Measurements from ENCODE around the gene FBXL4.

Gene FBXL4

DNA sequence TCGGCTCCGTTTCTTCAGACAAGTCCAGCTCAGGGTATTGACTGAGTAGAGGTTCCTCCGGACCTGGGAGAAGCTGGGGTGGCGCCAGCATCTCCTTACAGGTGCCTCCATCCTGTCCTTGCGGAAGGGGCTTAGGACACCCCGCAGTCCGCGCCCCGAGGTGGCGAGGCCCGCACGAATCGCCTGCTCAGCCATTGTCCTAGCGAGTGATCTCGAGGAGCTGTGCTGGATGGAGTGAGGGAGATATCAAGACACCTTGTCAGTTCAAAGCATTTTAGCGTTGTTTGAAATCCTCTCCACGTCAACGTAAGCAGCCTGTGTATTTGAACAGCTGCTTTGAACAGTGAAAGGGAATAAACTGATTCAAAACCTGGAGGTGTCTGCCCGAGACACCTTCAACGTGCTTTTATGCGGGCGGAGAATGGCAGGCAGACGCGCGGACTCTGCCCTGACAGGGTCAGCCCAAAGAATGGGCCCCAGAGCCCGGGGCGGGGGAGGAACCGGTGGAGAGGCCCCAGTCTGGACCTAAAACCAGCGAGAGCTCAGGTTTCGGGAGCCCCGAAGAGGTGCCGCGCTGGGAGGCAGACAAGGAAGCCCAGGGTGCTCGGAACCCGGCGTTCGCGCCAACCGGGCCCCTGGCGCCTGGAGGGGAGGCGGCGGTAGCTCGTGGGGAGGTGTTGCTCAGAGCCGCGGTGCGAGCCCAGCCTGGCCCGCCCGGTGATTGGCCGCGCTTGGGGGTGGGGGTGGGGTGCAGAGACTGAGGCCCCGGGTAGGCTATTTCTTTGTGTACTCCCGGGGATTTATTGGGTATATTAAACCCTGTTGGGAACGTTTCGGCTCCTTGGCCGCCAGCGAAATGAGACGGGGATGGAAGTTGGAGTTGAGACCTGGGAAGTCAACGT, 116.4 kb downstream of the FBXL4 start:
- Histone ChIP-seq H3K4me1 (ENCODE audit: control insufficient read depth in 1 of 2, insufficient read depth in 2 of 2, low read length in 2 of 2) (peaks cover 3 to 57% of the 10 kb centered on the region in 2 donors), H3K36me3 (ENCODE audit: control insufficient read depth in 1 of 2, insufficient read depth in 2 of 2, low read length in 2 of 2) (no peaks in the 10 kb centered on the region), H3K4me3 (ENCODE audit: low read depth in 1 of 2, low read length in 2 of 2) (peak overlapping the region in 1 of 2 donors; percentile 19), H3K27ac (ENCODE audit: low read length) (no peak overlapping the region), H3K27me3 (ENCODE audit: low read depth, low read length) (peaks cover 82% of the 10 kb centered on the region), H3K9me3 (ENCODE audit: control insufficient read depth in 1 of 2, low read length in 2 of 2) (peaks cover 0 to 1% of the 10 kb centered on the region in 2 donors)

DNA sequence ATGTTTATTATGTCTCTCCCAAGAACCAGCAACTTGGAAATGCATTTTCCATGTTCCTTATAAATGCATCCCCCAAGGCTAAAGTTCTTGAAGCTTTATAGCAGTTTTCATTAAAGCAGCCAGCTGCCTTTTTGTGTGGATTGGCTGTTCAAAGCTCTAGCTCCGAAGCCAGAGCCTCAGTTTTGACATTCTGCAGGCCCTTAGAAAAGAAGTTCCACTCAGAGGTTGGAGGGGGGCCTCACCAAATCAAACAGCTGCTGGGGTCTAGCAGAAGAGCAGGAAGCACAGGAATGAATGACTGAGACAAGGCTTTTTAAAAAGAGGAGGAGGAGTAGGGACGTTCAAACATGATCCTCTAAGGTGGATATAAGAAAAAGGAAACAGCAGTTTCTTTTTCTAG, 117.6 kb downstream of the FBXL4 start:
- peaks cover 82% of the 10 kb centered on the region for H3K27me3 ChIP-seq (ENCODE audit: low read depth, low read length)
- H3K4me3 ChIP-seq (ENCODE audit: low read depth in 1 of 2, low read length in 2 of 2) = no peak overlapping the region
- no peak overlapping the region for H3K27ac ChIP-seq (ENCODE audit: low read length)
- H3K9me3 ChIP-seq (ENCODE audit: control insufficient read depth in 1 of 2, low read length in 2 of 2) = peaks cover 0 to 4% of the 10 kb centered on the region in 2 donors
- no peaks in the 10 kb centered on the region for H3K36me3 ChIP-seq (ENCODE audit: control insufficient read depth in 1 of 2, insufficient read depth in 2 of 2, low read length in 2 of 2)
- H3K4me1 ChIP-seq (ENCODE audit: control insufficient read depth in 1 of 2, insufficient read depth in 2 of 2, low read length in 2 of 2) = peaks cover 0 to 47% of the 10 kb centered on the region in 2 donors

GRCh38 chr6:98828941-98829411, 118.8 kb downstream of the FBXL4 start:
- Histone ChIP-seq H3K27me3 (ENCODE audit: low read depth, low read length) (peaks cover 94% of the 10 kb centered on the region), H3K9me3 (ENCODE audit: control insufficient read depth in 1 of 2, low read length in 2 of 2) (peaks cover 0 to 4% of the 10 kb centered on the region in 2 donors), H3K27ac (ENCODE audit: low read length) (no peak overlapping the region), H3K4me3 (ENCODE audit: low read depth in 1 of 2, low read length in 2 of 2) (no peak overlapping the region), H3K36me3 (ENCODE audit: control insufficient read depth in 1 of 2, insufficient read depth in 2 of 2, low read length in 2 of 2) (no peaks in the 10 kb centered on the region), H3K4me1 (ENCODE audit: control insufficient read depth in 1 of 2, insufficient read depth in 2 of 2, low read length in 2 of 2) (peaks cover 0 to 51% of the 10 kb centered on the region in 2 donors)

DNA sequence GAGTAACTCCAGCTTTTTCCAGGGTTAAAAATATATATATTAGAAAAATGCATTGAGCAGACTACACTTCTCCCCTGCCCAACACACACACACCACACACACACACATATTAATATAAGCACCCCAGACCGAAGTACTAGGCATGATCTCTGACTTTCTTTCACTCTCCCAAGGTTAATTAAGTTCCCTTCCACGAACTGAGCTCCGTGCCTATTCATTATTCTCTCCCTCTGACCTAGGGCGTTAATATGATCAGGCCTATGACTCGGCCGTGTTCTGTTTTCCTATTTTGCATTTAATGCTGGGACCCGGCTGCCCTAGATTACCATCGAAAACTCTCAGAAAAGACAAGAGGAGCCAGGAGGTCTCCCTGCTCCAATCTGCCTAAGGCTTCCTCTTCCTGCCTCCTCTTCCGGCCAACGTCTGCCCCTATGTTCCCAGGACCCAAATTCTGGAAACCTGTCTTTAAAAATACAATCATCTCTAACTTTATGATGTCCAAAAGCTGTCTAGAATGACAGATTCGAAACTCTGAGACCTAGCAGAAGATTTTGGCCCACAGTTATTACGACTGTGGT, 119.4 kb downstream of the FBXL4 start:
- Histone ChIP-seq H3K9me3 (ENCODE audit: control insufficient read depth in 1 of 2, low read length in 2 of 2) (peaks cover 0 to 4% of the 10 kb centered on the region in 2 donors), H3K27me3 (ENCODE audit: low read depth, low read length) (peaks cover 92% of the 10 kb centered on the region), H3K4me1 (ENCODE audit: control insufficient read depth in 1 of 2, insufficient read depth in 2 of 2, low read length in 2 of 2) (peaks cover 0 to 47% of the 10 kb centered on the region in 2 donors), H3K27ac (ENCODE audit: low read length) (no peak overlapping the region), H3K4me3 (ENCODE audit: low read depth in 1 of 2, low read length in 2 of 2) (no peak overlapping the region), H3K36me3 (ENCODE audit: control insufficient read depth in 1 of 2, insufficient read depth in 2 of 2, low read length in 2 of 2) (no peaks in the 10 kb centered on the region)

DNA sequence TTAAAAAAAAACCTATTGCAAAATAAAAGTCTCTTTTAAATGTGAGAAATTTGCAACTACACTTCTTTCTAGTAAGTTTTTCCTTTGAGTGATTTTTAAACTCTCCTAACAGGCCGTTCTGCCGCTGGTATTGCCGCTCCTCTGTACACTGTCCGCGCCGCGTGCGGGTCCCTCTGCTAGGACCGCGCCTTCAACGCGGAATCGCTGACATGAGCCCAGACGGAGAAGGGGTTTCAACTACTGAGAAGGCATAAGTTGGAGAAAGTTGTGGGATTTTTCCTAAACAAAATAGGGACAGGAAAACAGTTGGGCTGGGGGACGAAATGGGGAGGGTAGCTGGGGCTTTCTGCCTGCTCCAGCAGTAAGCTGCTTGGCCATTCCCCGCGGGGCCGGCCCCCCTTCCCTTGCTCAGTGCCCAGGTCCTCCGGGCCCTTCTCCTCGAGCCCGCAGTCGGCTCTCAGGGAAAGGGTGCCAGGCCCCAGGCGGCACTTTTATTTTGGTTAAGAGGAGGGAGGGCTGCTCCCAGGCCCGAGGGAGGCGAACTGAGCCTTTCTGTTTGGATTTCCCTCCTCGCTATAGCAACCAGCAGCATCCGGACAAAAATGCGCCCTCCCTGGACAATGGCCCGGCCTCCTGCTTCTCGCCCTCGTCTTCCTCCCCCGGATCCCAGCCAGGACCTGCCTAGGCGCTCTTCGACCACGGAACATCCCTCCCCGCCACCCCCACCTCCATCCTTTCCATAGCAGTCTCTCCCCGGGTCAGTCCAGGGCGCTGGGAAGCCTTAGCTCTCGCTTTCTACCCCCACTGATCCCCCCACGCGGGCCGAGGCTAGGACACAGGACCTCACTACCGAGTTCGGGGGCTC, 120.2 kb downstream of the FBXL4 start:
- Histone ChIP-seq H3K27ac (ENCODE audit: low read length) (no peak overlapping the region), H3K4me3 (ENCODE audit: low read depth in 1 of 2, low read length in 2 of 2) (peak overlapping the region in 1 of 2 donors; percentile 29), H3K4me1 (ENCODE audit: control insufficient read depth in 1 of 2, insufficient read depth in 2 of 2, low read length in 2 of 2) (peaks cover 0 to 39% of the 10 kb centered on the region in 2 donors), H3K27me3 (ENCODE audit: low read depth, low read length) (peaks cover 84% of the 10 kb centered on the region), H3K9me3 (ENCODE audit: control insufficient read depth in 1 of 2, low read length in 2 of 2) (peaks cover 0 to 4% of the 10 kb centered on the region in 2 donors), H3K36me3 (ENCODE audit: control insufficient read depth in 1 of 2, insufficient read depth in 2 of 2, low read length in 2 of 2) (no peaks in the 10 kb centered on the region)

GRCh38 chr6:98825600-98826230, 122.0 kb downstream of the FBXL4 start:
- Histone ChIP-seq H3K4me3 (ENCODE audit: low read depth in 1 of 2, low read length in 2 of 2) (no peak overlapping the region), H3K9me3 (ENCODE audit: control insufficient read depth in 1 of 2, low read length in 2 of 2) (peaks cover 0 to 4% of the 10 kb centered on the region in 2 donors), H3K4me1 (ENCODE audit: control insufficient read depth in 1 of 2, insufficient read depth in 2 of 2, low read length in 2 of 2) (peaks cover 0 to 27% of the 10 kb centered on the region in 2 donors), H3K27me3 (ENCODE audit: low read depth, low read length) (peaks cover 68% of the 10 kb centered on the region), H3K27ac (ENCODE audit: low read length) (no peak overlapping the region), H3K36me3 (ENCODE audit: control insufficient read depth in 1 of 2, insufficient read depth in 2 of 2, low read length in 2 of 2) (no peaks in the 10 kb centered on the region)

GRCh38 chr6:98824902-98825599, 122.7 kb downstream of the FBXL4 start:
- peaks cover 0 to 4% of the 10 kb centered on the region in 2 donors for H3K9me3 ChIP-seq (ENCODE audit: control insufficient read depth in 1 of 2, low read length in 2 of 2)
- H3K4me1 ChIP-seq (ENCODE audit: control insufficient read depth in 1 of 2, insufficient read depth in 2 of 2, low read length in 2 of 2) = peaks cover 0 to 27% of the 10 kb centered on the region in 2 donors
- peaks cover 61% of the 10 kb centered on the region for H3K27me3 ChIP-seq (ENCODE audit: low read depth, low read length)
- no peak overlapping the region for H3K27ac ChIP-seq (ENCODE audit: low read length)
- H3K4me3 ChIP-seq (ENCODE audit: low read depth in 1 of 2, low read length in 2 of 2) = peak overlapping the region in 1 of 2 donors; percentile 59
- no peaks in the 10 kb centered on the region for H3K36me3 ChIP-seq (ENCODE audit: control insufficient read depth in 1 of 2, insufficient read depth in 2 of 2, low read length in 2 of 2)

GRCh38 chr6:98824162-98824901, 123.4 kb downstream of the FBXL4 start:
- peaks cover 0 to 4% of the 10 kb centered on the region in 2 donors for H3K9me3 ChIP-seq (ENCODE audit: control insufficient read depth in 1 of 2, low read length in 2 of 2)
- no peak overlapping the region for H3K27ac ChIP-seq (ENCODE audit: low read length)
- no peaks in the 10 kb centered on the region for H3K36me3 ChIP-seq (ENCODE audit: control insufficient read depth in 1 of 2, insufficient read depth in 2 of 2, low read length in 2 of 2)
- H3K4me1 ChIP-seq (ENCODE audit: control insufficient read depth in 1 of 2, insufficient read depth in 2 of 2, low read length in 2 of 2) = peaks cover 0 to 27% of the 10 kb centered on the region in 2 donors
- peaks cover 55% of the 10 kb centered on the region for H3K27me3 ChIP-seq (ENCODE audit: low read depth, low read length)
- peak overlapping the region in 1 of 2 donors; percentile 59 for H3K4me3 ChIP-seq (ENCODE audit: low read depth in 1 of 2, low read length in 2 of 2)

DNA sequence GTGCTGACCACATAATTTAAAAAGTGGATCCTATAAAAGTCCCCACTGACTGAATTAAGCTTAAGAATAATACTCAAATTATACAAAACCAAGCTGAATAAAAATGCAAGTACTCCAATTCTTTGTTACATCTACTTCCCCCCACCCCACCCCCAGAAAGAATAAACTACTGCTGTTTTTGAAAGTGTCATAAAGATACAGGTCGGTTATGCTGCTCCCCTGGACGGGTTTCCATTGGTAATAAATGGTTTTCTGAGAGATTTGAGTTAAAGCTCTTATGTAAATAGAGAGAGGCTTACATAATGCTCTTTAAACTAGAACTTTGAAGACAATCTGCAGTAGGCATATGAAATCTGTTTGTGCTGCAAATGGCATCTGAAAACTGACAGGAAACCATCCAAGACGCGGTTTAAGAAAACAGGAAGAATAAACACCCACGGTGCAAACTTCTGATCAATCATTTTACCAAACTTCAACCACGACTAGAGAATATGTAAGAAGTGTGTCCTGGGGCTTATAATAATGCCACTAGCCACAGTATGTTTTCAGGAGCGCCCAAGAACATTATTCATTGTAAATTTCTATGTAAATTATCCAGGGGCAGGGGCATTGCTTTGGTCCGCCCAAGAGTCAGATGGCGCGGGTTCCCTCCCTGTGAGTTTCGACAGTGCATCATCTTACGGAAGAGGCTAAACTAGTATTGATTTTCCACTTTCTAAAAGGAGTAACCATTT, 124.2 kb downstream of the FBXL4 start:
- Histone ChIP-seq H3K36me3 (ENCODE audit: control insufficient read depth in 1 of 2, insufficient read depth in 2 of 2, low read length in 2 of 2) (no peaks in the 10 kb centered on the region), H3K27ac (ENCODE audit: low read length) (no peak overlapping the region), H3K9me3 (ENCODE audit: control insufficient read depth in 1 of 2, low read length in 2 of 2) (peaks cover 0 to 4% of the 10 kb centered on the region in 2 donors), H3K4me1 (ENCODE audit: control insufficient read depth in 1 of 2, insufficient read depth in 2 of 2, low read length in 2 of 2) (peaks cover 0 to 27% of the 10 kb centered on the region in 2 donors), H3K27me3 (ENCODE audit: low read depth, low read length) (peaks cover 49% of the 10 kb centered on the region), H3K4me3 (ENCODE audit: low read depth in 1 of 2, low read length in 2 of 2) (peak overlapping the region in 1 of 2 donors; percentile 59)

All from muscle layer of duodenum (tissue), 2 donors.